ENCODE data around the gene L1TD1.
"Not testable (repeated sequence)": the region's sequence is repeated elsewhere in the genome, so short reads cannot be mapped to it uniquely, and the experiment has no call there.

The L1TD1 gene

DNA sequence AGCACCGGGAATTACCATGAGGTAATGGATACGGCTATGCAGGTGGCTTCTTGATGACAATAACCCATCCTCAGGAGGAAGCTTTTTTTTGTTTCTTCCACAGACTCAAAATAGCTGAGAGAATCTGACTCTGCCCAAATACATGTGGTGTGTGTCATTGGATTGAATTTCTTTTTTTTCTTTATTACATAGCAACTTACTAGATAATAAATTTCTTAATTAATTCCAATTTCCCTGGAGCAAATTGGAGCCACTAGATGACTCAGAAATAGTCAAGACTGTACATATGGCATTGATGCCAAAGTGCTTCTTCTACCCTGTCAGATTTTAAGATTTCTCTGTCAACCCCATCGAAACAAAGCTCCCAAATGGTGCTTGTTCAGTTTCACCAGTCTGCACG is 42.7 kb downstream of the L1TD1 start:
- H3K27me3 ChIP-seq (ENCODE audit: control insufficient read depth, insufficient read depth, low read length): no peaks in the 10 kb centered on the region
- H3K9me3 ChIP-seq (ENCODE audit: control insufficient read depth, insufficient read depth, low read length): no peaks in the 10 kb centered on the region
- peaks cover 25% of the 10 kb centered on the region for H3K4me1 ChIP-seq (ENCODE audit: control insufficient read depth, insufficient read depth, low read length)
- no peak overlapping the region for H3K27ac ChIP-seq (ENCODE audit: low read depth, low read length)
- no peaks in the 10 kb centered on the region for H3K36me3 ChIP-seq (ENCODE audit: control insufficient read depth, insufficient read depth, low read length)
- H3K9ac ChIP-seq (ENCODE audit: low read depth, low read length): no peak overlapping the region
- H3K4me3 ChIP-seq (ENCODE audit: low read depth, low read length): no peak overlapping the region

DNA sequence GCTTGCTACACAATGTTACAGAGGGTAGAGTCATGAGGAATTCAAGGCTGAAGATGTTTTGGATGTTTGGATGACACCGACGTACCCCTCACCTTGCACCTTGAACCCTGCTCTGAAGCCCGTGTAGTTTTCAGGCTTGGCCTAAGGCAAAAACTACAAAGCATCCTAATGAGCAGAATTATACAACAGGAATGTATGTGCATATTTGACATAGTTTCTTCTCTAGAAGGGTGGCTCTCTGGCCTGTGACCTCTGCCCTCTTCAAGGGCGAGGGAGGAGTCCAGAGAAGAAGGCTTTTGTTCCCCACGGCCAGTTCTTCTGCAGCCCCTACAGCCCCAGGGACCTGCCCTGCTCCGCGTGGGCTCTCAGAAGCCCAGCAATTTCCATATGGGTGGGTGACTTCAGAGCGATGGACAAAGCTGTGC is 43.3 kb downstream of the L1TD1 start:
- H3K36me3 ChIP-seq (ENCODE audit: control insufficient read depth, insufficient read depth, low read length): no peaks in the 10 kb centered on the region
- no peaks in the 10 kb centered on the region for H3K9me3 ChIP-seq (ENCODE audit: control insufficient read depth, insufficient read depth, low read length)
- H3K4me3 ChIP-seq (ENCODE audit: low read depth, low read length): no peak overlapping the region
- peaks cover 25% of the 10 kb centered on the region for H3K4me1 ChIP-seq (ENCODE audit: control insufficient read depth, insufficient read depth, low read length)
- H3K27me3 ChIP-seq (ENCODE audit: control insufficient read depth, insufficient read depth, low read length): no peaks in the 10 kb centered on the region
- H3K9ac ChIP-seq (ENCODE audit: low read depth, low read length): no peak overlapping the region
- no peak overlapping the region for H3K27ac ChIP-seq (ENCODE audit: low read depth, low read length)

DNA sequence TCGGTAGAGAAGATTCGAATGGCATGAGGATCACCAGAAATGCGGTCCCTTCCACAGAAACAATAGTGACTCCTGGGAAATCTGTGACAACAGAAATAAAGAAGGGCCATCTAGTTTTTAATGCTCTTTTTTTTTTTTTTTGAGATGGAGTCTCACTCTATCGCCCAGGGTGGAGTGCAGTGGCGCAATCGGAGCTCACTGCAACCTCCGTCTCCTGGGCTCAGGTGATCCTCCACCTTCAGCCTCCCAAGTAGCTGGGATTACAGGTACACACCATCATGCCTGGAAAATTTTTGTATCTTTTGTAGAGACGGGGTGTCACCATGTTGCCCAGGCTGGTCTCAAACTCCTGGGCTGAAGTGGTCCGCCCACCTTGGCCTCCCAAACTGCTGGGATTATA is 43.9 kb downstream of the L1TD1 start:
- no peaks in the 10 kb centered on the region for H3K27me3 ChIP-seq (ENCODE audit: control insufficient read depth, insufficient read depth, low read length)
- no peaks in the 10 kb centered on the region for H3K36me3 ChIP-seq (ENCODE audit: control insufficient read depth, insufficient read depth, low read length)
- H3K4me3 ChIP-seq (ENCODE audit: low read depth, low read length): no peak overlapping the region
- H3K9me3 ChIP-seq (ENCODE audit: control insufficient read depth, insufficient read depth, low read length): no peaks in the 10 kb centered on the region
- no peak overlapping the region for H3K27ac ChIP-seq (ENCODE audit: low read depth, low read length)
- H3K9ac ChIP-seq (ENCODE audit: low read depth, low read length): no peak overlapping the region
- peaks cover 25% of the 10 kb centered on the region for H3K4me1 ChIP-seq (ENCODE audit: control insufficient read depth, insufficient read depth, low read length)

- H3K9me3 ChIP-seq (ENCODE audit: control insufficient read depth, insufficient read depth, low read length); H3K9ac ChIP-seq (ENCODE audit: low read depth, low read length); H3K27me3 ChIP-seq (ENCODE audit: control insufficient read depth, insufficient read depth, low read length); H3K4me3 ChIP-seq (ENCODE audit: low read depth, low read length); H3K27ac ChIP-seq (ENCODE audit: low read depth, low read length); H3K36me3 ChIP-seq (ENCODE audit: control insufficient read depth, insufficient read depth, low read length): not testable (repeated sequence)
- peaks cover 17% of the 10 kb centered on the region for H3K4me1 ChIP-seq (ENCODE audit: control insufficient read depth, insufficient read depth, low read length)
These were observed 45.2 kb downstream of the L1TD1 start for GRCh38 chr1:62239652-62240403.

- no peak overlapping the region for H3K9ac ChIP-seq (ENCODE audit: low read depth, low read length)
- no peaks in the 10 kb centered on the region for H3K27me3 ChIP-seq (ENCODE audit: control insufficient read depth, insufficient read depth, low read length)
- peaks cover 4% of the 10 kb centered on the region; the same call in 1 of the 2 replicates for H3K9me3 ChIP-seq (ENCODE audit: control insufficient read depth, insufficient read depth, low read length)
- no peak overlapping the region for H3K4me3 ChIP-seq (ENCODE audit: low read depth, low read length)
- peaks cover 15% of the 10 kb centered on the region for H3K4me1 ChIP-seq (ENCODE audit: control insufficient read depth, insufficient read depth, low read length)
- no peak overlapping the region for H3K27ac ChIP-seq (ENCODE audit: low read depth, low read length)
- no peaks in the 10 kb centered on the region for H3K36me3 ChIP-seq (ENCODE audit: control insufficient read depth, insufficient read depth, low read length)
These were observed 46.2 kb downstream of the L1TD1 start for GRCh38 chr1:62240651-62241370.

GRCh38 chr1:62241371-62242131 is 46.9 kb downstream of the L1TD1 start:
- no peak overlapping the region for H3K27ac ChIP-seq (ENCODE audit: low read depth, low read length)
- no peaks in the 10 kb centered on the region for H3K27me3 ChIP-seq (ENCODE audit: control insufficient read depth, insufficient read depth, low read length)
- peaks cover 4% of the 10 kb centered on the region; the same call in 1 of the 2 replicates for H3K9me3 ChIP-seq (ENCODE audit: control insufficient read depth, insufficient read depth, low read length)
- no peak overlapping the region for H3K4me3 ChIP-seq (ENCODE audit: low read depth, low read length)
- no peak overlapping the region for H3K9ac ChIP-seq (ENCODE audit: low read depth, low read length)
- no peaks in the 10 kb centered on the region for H3K36me3 ChIP-seq (ENCODE audit: control insufficient read depth, insufficient read depth, low read length)
- H3K4me1 ChIP-seq (ENCODE audit: control insufficient read depth, insufficient read depth, low read length): peaks cover 10% of the 10 kb centered on the region

DNA sequence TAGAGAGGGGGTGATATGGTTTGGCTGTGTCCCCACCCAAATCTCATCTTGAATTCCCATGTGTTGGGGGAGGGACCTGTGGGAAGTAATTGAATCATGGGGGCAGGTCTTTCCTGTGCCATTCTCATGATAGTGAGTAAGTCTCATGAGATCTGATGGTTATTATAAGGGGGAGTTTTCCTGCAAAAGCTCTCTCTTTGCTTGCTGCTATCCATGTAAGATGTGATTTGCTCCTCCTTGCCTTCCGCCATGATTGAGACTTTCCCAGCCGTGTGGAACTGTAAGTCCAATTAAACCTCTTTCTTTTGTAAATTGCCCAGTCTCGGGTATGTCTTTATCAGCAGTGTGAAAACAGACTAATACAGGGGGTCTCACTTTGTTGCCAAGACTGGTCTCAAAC is 49.7 kb downstream of the L1TD1 start:
- H3K4me1 ChIP-seq (ENCODE audit: control insufficient read depth, insufficient read depth, low read length); H3K36me3 ChIP-seq (ENCODE audit: control insufficient read depth, insufficient read depth, low read length); H3K27ac ChIP-seq (ENCODE audit: low read depth, low read length); H3K27me3 ChIP-seq (ENCODE audit: control insufficient read depth, insufficient read depth, low read length); H3K9me3 ChIP-seq (ENCODE audit: control insufficient read depth, insufficient read depth, low read length); H3K4me3 ChIP-seq (ENCODE audit: low read depth, low read length); H3K9ac ChIP-seq (ENCODE audit: low read depth, low read length): not testable (repeated sequence)

- Histone ChIP-seq H3K9me3 (ENCODE audit: control insufficient read depth, insufficient read depth, low read length) (peaks cover 4% of the 10 kb centered on the region; the same call in 1 of the 2 replicates), H3K27ac (ENCODE audit: low read depth, low read length) (peak overlapping the region; percentile 36), H3K4me3 (ENCODE audit: low read depth, low read length) (no peak overlapping the region), H3K9ac (ENCODE audit: low read depth, low read length) (no peak overlapping the region), H3K36me3 (ENCODE audit: control insufficient read depth, insufficient read depth, low read length) (no peaks in the 10 kb centered on the region), H3K4me1 (ENCODE audit: control insufficient read depth, insufficient read depth, low read length) (no peaks in the 10 kb centered on the region), H3K27me3 (ENCODE audit: control insufficient read depth, insufficient read depth, low read length) (no peaks in the 10 kb centered on the region)
These were observed 50.6 kb downstream of the L1TD1 start for GRCh38 chr1:62245201-62245600.

DNA sequence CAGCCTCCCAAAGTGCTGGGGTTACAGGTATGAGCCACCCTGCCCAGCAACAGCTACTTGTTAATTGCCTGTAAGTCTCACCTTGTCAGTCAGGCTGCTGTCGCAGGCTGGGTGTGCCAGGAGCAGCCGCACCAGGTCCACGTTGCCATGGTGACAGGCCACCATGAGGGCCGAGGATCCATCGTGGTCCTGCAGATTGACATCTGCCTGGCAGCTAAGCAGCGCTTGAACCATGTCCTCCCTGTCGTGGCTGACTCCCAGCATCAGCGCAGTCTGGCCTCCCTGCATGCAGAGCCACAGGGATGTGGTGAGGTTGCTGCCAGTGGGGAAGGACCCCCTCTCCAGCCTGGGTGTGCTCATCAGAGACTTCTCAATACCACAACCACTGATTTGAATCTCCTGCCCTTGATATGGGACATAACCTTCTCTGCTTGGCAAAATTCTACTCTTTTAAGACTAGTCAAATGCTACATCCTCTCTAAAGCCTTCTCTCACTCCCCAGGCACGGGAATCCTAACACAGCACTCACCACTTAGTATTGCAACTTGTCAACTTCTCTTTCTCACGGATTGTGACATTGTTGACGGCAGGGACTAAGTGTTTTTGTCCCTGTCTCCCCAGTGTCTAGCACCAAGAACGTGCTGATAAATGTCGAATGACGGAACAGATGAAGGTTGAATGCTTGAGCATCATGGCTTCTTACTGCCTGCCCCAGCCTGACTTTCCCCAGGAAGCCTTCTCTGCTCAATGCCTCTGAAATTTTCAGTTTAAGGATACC is 52.9 kb downstream of the L1TD1 start:
- H3K4me1 ChIP-seq (ENCODE audit: control insufficient read depth, insufficient read depth, low read length): no peaks in the 10 kb centered on the region

DNA sequence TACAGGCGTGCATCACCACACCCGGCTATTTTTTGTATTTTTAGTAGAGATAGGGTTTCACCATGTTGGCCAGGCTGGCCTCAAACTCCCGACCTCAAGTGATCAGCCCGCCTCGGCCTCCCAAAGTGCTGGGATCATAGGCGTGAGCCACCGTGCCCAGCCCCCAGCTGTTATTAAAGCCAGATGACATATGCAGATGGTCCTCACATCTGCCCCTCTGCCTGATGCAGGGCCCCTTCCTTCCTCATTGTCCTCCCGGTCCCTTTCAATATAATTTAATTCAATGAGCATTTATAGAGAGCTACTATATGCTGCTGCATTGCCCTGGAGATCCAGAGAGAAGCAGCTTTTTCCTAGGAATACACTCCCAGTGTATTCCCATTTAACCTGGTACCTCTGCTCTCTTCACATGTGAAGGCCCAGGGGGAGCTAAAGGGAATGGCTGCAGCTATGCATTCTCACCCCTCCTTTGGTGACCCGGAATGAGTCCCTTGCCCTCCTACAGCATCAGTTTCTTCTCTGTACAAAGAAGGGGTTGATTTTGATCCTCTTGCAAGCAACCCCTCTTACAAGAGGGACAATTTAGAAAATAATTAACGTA is 55.6 kb downstream of the L1TD1 start:
- no peak overlapping the region for H3K4me3 ChIP-seq (ENCODE audit: low read depth, low read length)
- no peak overlapping the region for H3K9ac ChIP-seq (ENCODE audit: low read depth, low read length)
- H3K9me3 ChIP-seq (ENCODE audit: control insufficient read depth, insufficient read depth, low read length): no peaks in the 10 kb centered on the region
- no peaks in the 10 kb centered on the region for H3K4me1 ChIP-seq (ENCODE audit: control insufficient read depth, insufficient read depth, low read length)
- H3K27ac ChIP-seq (ENCODE audit: low read depth, low read length): no peak overlapping the region
- H3K27me3 ChIP-seq (ENCODE audit: control insufficient read depth, insufficient read depth, low read length): no peaks in the 10 kb centered on the region
- H3K36me3 ChIP-seq (ENCODE audit: control insufficient read depth, insufficient read depth, low read length): no peaks in the 10 kb centered on the region

More for the DNA sequence above, 52.9 kb downstream of the L1TD1 start:
- no peak overlapping the region for H3K4me3 ChIP-seq (ENCODE audit: low read depth, low read length)
- peaks cover 4% of the 10 kb centered on the region; the same call in 1 of the 2 replicates for H3K9me3 ChIP-seq (ENCODE audit: control insufficient read depth, insufficient read depth, low read length)
- H3K27ac ChIP-seq (ENCODE audit: low read depth, low read length): no peak overlapping the region
- no peak overlapping the region for H3K9ac ChIP-seq (ENCODE audit: low read depth, low read length)
- H3K27me3 ChIP-seq (ENCODE audit: control insufficient read depth, insufficient read depth, low read length): no peaks in the 10 kb centered on the region
- H3K36me3 ChIP-seq (ENCODE audit: control insufficient read depth, insufficient read depth, low read length): no peaks in the 10 kb centered on the region
